Measurements from ENCODE around the gene SPTBN4. TPM values are rescaled to one million over a fixed set of nuclear protein-coding genes. Genes with fewer than 3 reads are reported as not detected.

SPTBN4 gene
- 0.52 to 0.77 TPM (median 0.65 TPM) in 5 replicates for total RNA-seq (2022; extraction: Qiagen RNA extraction; ENCODE audit: low read depth)

GRCh38 chr19:40466985-40467734 is at the start of gene SPTBN4:
Gene SPTBN4, plus strand, starts transcription at chr19:40467001. Its CDS starts 5,621 bp downstream, at chr19:40472622.

GRCh38 chr19:40425450-40426287 is 41.1 kb upstream of the SPTBN4 start, which contains the start of gene SERTAD1:
Gene SERTAD1, minus strand, starts transcription at chr19:40425992. Its CDS starts 2,446 bp downstream, at chr19:40423546.

GRCh38 chr19:40444000-40444824 is 22.6 kb upstream of the SPTBN4 start, which contains the start of gene SERTAD3:
Gene SERTAD3, minus strand, starts transcription at chr19:40444335. Its CDS starts 2,255 bp downstream, at chr19:40442080.

GRCh38 chr19:40465557-40466218 is 1.1 kb upstream of the SPTBN4 start, which contains the start of gene BLVRB:
Gene BLVRB, minus strand, starts transcription at chr19:40465745. Its CDS starts 57 bp downstream, at chr19:40465688.

GRCh38 chr19:40576585-40577451 is 110.0 kb downstream of the SPTBN4 start, which contains the start of gene SHKBP1:
Gene SHKBP1, plus strand, starts transcription at chr19:40576873. Its CDS starts 27 bp downstream, at chr19:40576900.

GRCh38 chr19:40601134-40601974 is 134.6 kb downstream of the SPTBN4 start, which contains the start of gene LTBP4:
Gene LTBP4, plus strand, starts transcription at chr19:40601369. Its CDS starts 19 bp downstream, at chr19:40601388.

Other genes with a start within 250 kb of the SPTBN4 start
- gene TTC9B, start 248.6 kb upstream of the SPTBN4 start, total RNA-seq (2022; extraction: Qiagen RNA extraction; ENCODE audit: low read depth): 0.29 to 0.62 TPM (median 0.48 TPM) in 5 replicates
- gene CCNP, start 240.3 kb upstream of the SPTBN4 start, total RNA-seq (2022; extraction: Qiagen RNA extraction; ENCODE audit: low read depth): 0.13 to 0.23 TPM (median 0.20 TPM) in 4 of 5 replicates, not detected in the other
- gene AKT2, start 181.7 kb upstream of the SPTBN4 start, total RNA-seq (2022; extraction: Qiagen RNA extraction; ENCODE audit: low read depth): 113 to 197 TPM (median 176 TPM) in 5 replicates
- 22.8 to 30.8 TPM (median 28.8 TPM) in 5 replicates for gene C19orf47, start 118.6 kb upstream of the SPTBN4 start, total RNA-seq (2022; extraction: Qiagen RNA extraction; ENCODE audit: low read depth)
- 248 to 259 TPM (median 253 TPM) in 5 replicates for gene PLD3, start 118.3 kb upstream of the SPTBN4 start, total RNA-seq (2022; extraction: Qiagen RNA extraction; ENCODE audit: low read depth)
- 0.07 to 0.30 TPM (median 0.24 TPM) in 5 replicates for gene HIPK4, start 76.8 kb upstream of the SPTBN4 start, total RNA-seq (2022; extraction: Qiagen RNA extraction; ENCODE audit: low read depth)
- gene PRX, start 53.6 kb upstream of the SPTBN4 start, total RNA-seq (2022; extraction: Qiagen RNA extraction; ENCODE audit: low read depth): 1.2 to 1.4 TPM (median 1.3 TPM) in 5 replicates
- 23.8 to 40.8 TPM (median 30.8 TPM) in 5 replicates for gene SERTAD1, start 41.0 kb upstream of the SPTBN4 start, total RNA-seq (2022; extraction: Qiagen RNA extraction; ENCODE audit: low read depth)
- gene SERTAD3, start 22.7 kb upstream of the SPTBN4 start, total RNA-seq (2022; extraction: Qiagen RNA extraction; ENCODE audit: low read depth): 35.9 to 49.7 TPM (median 45.5 TPM) in 5 replicates
- gene BLVRB, start 1.3 kb upstream of the SPTBN4 start, total RNA-seq (2022; extraction: Qiagen RNA extraction; ENCODE audit: low read depth): 262 to 364 TPM (median 307 TPM) in 5 replicates
- 102 to 140 TPM (median 128 TPM) in 5 replicates for gene SHKBP1, start 109.9 kb downstream of the SPTBN4 start, total RNA-seq (2022; extraction: Qiagen RNA extraction; ENCODE audit: low read depth)
- gene LTBP4, start 134.4 kb downstream of the SPTBN4 start, total RNA-seq (2022; extraction: Qiagen RNA extraction; ENCODE audit: low read depth): 39.9 to 56.8 TPM (median 50.4 TPM) in 5 replicates
- gene NUMBL, start 223.7 kb downstream of the SPTBN4 start, total RNA-seq (2022; extraction: Qiagen RNA extraction; ENCODE audit: low read depth): 55.3 to 82.4 TPM (median 72.5 TPM) in 5 replicates
- 74.3 to 95.8 TPM (median 86.7 TPM) in 5 replicates for gene COQ8B, start 249.9 kb downstream of the SPTBN4 start, total RNA-seq (2022; extraction: Qiagen RNA extraction; ENCODE audit: low read depth)

Measured in A549 treated with GW870086 at 1 μM for 4 hours (cell line).